Esophagus (tissue), 2 donors: Measurements from ENCODE around the gene SIAH3. TPM values are rescaled to one million over a fixed set of nuclear protein-coding genes. Genes with fewer than 3 reads are reported as not detected.

Experiments used
- H3K27ac ChIP-seq, 2 donors: one replicate each; pipeline ENCODE4 v1.5.1; 2013; ENCODE audit warnings: low read depth in 2 of 2, mild to moderate bottlenecking in 2 of 2, inconsistent platforms in 1 of 2, low read length in 1 of 2, moderate library complexity in 1 of 2
- H3K27me3 ChIP-seq, 2 donors: one replicate each; pipeline ENCODE4 v1.6.1; 2013; ENCODE audit warnings: low read length in 2 of 2, control low read depth in 1 of 2, mild to moderate bottlenecking in 1 of 2; ENCODE audit not compliant: insufficient read depth in 2 of 2, control insufficient read depth in 1 of 2
- H3K36me3 ChIP-seq, 2 donors: one replicate each; pipeline ENCODE4 v1.6.1; 2013; ENCODE audit warnings: low read length in 1 of 2; ENCODE audit not compliant: control insufficient read depth in 2 of 2, insufficient read depth in 2 of 2
- H3K4me1 ChIP-seq, 2 donors: one replicate each; pipeline ENCODE4 v1.6.1; 2013; ENCODE audit warnings: low read length in 1 of 2; ENCODE audit not compliant: control insufficient read depth in 2 of 2, insufficient read depth in 2 of 2
- H3K4me3 ChIP-seq, 2 donors: one replicate each; pipeline ENCODE4 v1.5.1; 2013; ENCODE audit warnings: low read length in 2 of 2, mild to moderate bottlenecking in 2 of 2, low read depth in 1 of 2, moderate library complexity in 1 of 2
- H3K9me3 ChIP-seq, 2 donors: one replicate each; pipeline ENCODE4 v1.6.1; 2013; ENCODE audit warnings: mild to moderate bottlenecking in 2 of 2, low read depth in 1 of 2, low read length in 1 of 2, moderate library complexity in 1 of 2; ENCODE audit not compliant: control insufficient read depth in 2 of 2, insufficient read depth in 1 of 2
- WGBS, 2 donors: extraction: QIAGEN DNeasy Blood & Tissue Kit; methylation state at CpG; one replicate each; pipeline ENCODE4 v1.1.7; 2013; 5-methylcytosine and 5-hydroxymethylcytosine counted together
- polyA plus RNA-seq, 2 donors: library from polyadenylated mRNA; stranded (reverse); fragments of 200-250 nt; gene quantifications; one replicate each; pipeline ENCODE4 v1.2.3, GENCODE V29; 2013
- donor health status: healthy with polysubstance abuse.
- donor health status: Bipolar disorder and iron deficiency.

SIAH3 gene
- polyA plus RNA-seq, 2 donors: 0.01 to 0.02 TPM

GRCh38 chr13:45733361-45733760 is 118.2 kb downstream of the SIAH3 start:
- no peaks in the 10 kb centered on the region for H3K27me3 ChIP-seq
- H3K9me3 ChIP-seq: no peaks in the 10 kb centered on the region
- WGBS, 2 donors: 79 to 82% methylated on average over 5 of the region's 5 CpGs

GRCh38 chr13:45732916-45733315 is 118.6 kb downstream of the SIAH3 start:
- Histone ChIP-seq H3K4me1 (no peaks in the 10 kb centered on the region), H3K27ac (no peak overlapping the region), H3K9me3 (no peaks in the 10 kb centered on the region), H3K36me3 (no peaks in the 10 kb centered on the region), H3K4me3 (no peak overlapping the region), H3K27me3 (no peaks in the 10 kb centered on the region)
- 38 to 56% methylated on average over 5 of the region's 5 CpGs for WGBS, 2 donors

More at GRCh38 chr13:45733361-45733760, 118.2 kb downstream of the SIAH3 start:
- Histone ChIP-seq H3K36me3 (no peaks in the 10 kb centered on the region), H3K27ac (no peak overlapping the region), H3K4me1 (no peaks in the 10 kb centered on the region), H3K4me3 (no peak overlapping the region)

GRCh38 chr13:45731455-45731854 is 120.1 kb downstream of the SIAH3 start:
- H3K9me3 ChIP-seq: no peaks in the 10 kb centered on the region
- H3K27me3 ChIP-seq: no peaks in the 10 kb centered on the region

GRCh38 chr13:45728759-45729158 is 122.8 kb downstream of the SIAH3 start:
- Histone ChIP-seq H3K4me1 (no peaks in the 10 kb centered on the region), H3K36me3 (no peaks in the 10 kb centered on the region), H3K27ac (no peak overlapping the region), H3K27me3 (no peaks in the 10 kb centered on the region), H3K4me3 (no peak overlapping the region), H3K9me3 (no peaks in the 10 kb centered on the region)
- 72 to 76% methylated on average over 6 of the region's 6 CpGs for WGBS, 2 donors

More at GRCh38 chr13:45731455-45731854, 120.1 kb downstream of the SIAH3 start:
- Histone ChIP-seq H3K4me1 (no peaks in the 10 kb centered on the region), H3K36me3 (no peaks in the 10 kb centered on the region), H3K27ac (no peak overlapping the region), H3K4me3 (no peak overlapping the region)
- WGBS, 2 donors: 72 to 80% methylated on average over 3 of the region's 3 CpGs

Other genes with a start within 250 kb of the SIAH3 start
- gene ERICH6B, start 236.0 kb downstream of the SIAH3 start, polyA plus RNA-seq: not detected
- not detected for gene CBY2, start 149.4 kb downstream of the SIAH3 start, polyA plus RNA-seq
- 10 to 100 TPM in 1 of 2 donors, 1 to 10 TPM in 1; 7.9 to 10.3 TPM for gene ZC3H13, start 201.0 kb upstream of the SIAH3 start, polyA plus RNA-seq